ENCODE measurements around the gene DUSP22. TPM values are rescaled to one million over a fixed set of nuclear protein-coding genes. Genes with fewer than 3 reads are reported as not detected.

The DUSP22 gene
- total RNA-seq, 2 donors from 2014 or later, result 33.5 to 35.4 TPM

- H3K9ac ChIP-seq (ENCODE audit: extremely low read depth, low read length, poor library complexity, severe bottlenecking), result no peak overlapping the region
- no peaks in the 10 kb centered on the region for H3K9me3 ChIP-seq (ENCODE audit: control insufficient read depth, low read length)
- TF ChIP-seq, protein P1, sequence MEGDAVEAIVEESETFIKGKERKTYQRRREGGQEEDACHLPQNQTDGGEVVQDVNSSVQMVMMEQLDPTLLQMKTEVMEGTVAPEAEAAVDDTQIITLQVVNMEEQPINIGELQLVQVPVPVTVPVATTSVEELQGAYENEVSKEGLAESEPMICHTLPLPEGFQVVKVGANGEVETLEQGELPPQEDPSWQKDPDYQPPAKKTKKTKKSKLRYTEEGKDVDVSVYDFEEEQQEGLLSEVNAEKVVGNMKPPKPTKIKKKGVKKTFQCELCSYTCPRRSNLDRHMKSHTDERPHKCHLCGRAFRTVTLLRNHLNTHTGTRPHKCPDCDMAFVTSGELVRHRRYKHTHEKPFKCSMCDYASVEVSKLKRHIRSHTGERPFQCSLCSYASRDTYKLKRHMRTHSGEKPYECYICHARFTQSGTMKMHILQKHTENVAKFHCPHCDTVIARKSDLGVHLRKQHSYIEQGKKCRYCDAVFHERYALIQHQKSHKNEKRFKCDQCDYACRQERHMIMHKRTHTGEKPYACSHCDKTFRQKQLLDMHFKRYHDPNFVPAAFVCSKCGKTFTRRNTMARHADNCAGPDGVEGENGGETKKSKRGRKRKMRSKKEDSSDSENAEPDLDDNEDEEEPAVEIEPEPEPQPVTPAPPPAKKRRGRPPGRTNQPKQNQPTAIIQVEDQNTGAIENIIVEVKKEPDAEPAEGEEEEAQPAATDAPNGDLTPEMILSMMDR (conservative IDR thresholded peaks at IDR 0.05), result no peak
- no peak overlapping the region for H3K4me3 Mint-ChIP-seq
- no peaks in the 10 kb centered on the region for H3K27me3 ChIP-seq (ENCODE audit: control insufficient read depth, insufficient read depth, low read length, poor library complexity, severe bottlenecking)
- no peaks in the 10 kb centered on the region for H3K4me1 ChIP-seq (ENCODE audit: control insufficient read depth, insufficient read depth, low read length)
- H3K4me1 Mint-ChIP-seq, result no peaks in the 10 kb centered on the region
- H3K27ac Mint-ChIP-seq, result no peak overlapping the region
- no peak overlapping the region for H3K27ac ChIP-seq (ENCODE audit: low read depth, low read length)
- peaks cover 9% of the 10 kb centered on the region for H3K36me3 Mint-ChIP-seq (ENCODE audit: low read depth)
- H3K9me3 Mint-ChIP-seq, result peaks cover 18% of the 10 kb centered on the region
- no peak overlapping the region for H3K4me3 ChIP-seq (ENCODE audit: low read length)
- no peaks in the 10 kb centered on the region for H3K27me3 Mint-ChIP-seq (ENCODE audit: insufficient read depth)
- peaks cover 6% of the 10 kb centered on the region for H3K36me3 ChIP-seq (ENCODE audit: control insufficient read depth, insufficient read depth, low read length)
- no peak for DNase-seq
- WGBS, 2 experiments (ENCODE audit: insufficient coverage in 1 of 2, insufficient read length in 1 of 2), result 83 to 91% methylated on average over 6 to 7 of the region's 7 CpGs
Observed at GRCh38 chr6:328924-329323, 36.6 kb downstream of the DUSP22 start.

DNA sequence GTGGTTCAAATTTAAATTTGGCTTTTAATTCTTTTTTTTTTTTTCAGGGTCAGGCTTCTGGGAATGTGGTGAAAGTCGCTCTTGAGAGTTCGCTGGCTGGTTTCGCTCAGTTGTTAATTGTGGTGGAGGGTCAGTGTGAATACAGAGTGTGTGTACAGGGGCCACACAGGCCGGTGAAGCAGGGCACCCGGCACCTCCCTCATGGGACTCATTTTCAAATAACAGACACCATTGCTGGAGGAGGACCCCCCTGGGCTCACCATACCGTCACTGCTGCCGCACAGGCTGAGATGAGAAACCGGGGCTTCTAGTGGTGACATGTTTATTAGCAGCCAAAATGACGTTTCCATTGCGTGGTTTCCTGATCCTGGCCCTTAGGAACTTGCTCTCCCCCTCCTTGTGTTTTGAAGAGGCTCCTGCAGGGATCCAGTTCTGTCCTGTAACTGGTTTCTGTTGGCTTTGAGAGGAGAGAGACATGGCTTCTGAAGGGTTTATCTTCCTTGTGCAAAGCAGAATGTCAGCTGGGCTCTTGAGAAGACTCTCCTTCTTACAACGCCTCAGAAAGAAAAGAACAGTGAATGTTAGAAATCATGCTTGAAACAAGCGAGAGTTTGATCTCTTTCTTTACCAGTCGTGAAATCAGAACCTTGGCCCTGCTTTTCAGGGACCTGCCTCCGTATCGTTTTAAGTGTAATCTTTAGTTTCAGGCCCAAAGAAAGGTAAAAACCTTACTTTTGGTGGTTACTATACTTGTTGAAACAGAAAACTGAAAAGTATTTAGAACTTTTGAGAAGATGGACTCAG, 37.8 kb downstream of the DUSP22 start:
- no peaks in the 10 kb centered on the region for H3K4me1 ChIP-seq (ENCODE audit: control insufficient read depth, insufficient read depth, low read length)
- 81 to 87% methylated on average over 15 of the region's 15 CpGs for WGBS, 2 experiments (ENCODE audit: insufficient coverage in 1 of 2, insufficient read length in 1 of 2)
- TF ChIP-seq, protein P1 (conservative IDR thresholded peaks at IDR 0.05), result peak; percentile 42

GRCh38 chr6:330948-331347, 38.7 kb downstream of the DUSP22 start:
- H3K27ac Mint-ChIP-seq, result no peak overlapping the region
- no peak for DNase-seq
- Histone ChIP-seq H3K4me1 (ENCODE audit: control insufficient read depth, insufficient read depth, low read length) (no peaks in the 10 kb centered on the region), H3K9ac (ENCODE audit: extremely low read depth, low read length, poor library complexity, severe bottlenecking) (no peak overlapping the region), H3K36me3 (ENCODE audit: control insufficient read depth, insufficient read depth, low read length) (peaks cover 6% of the 10 kb centered on the region), H3K9me3 (ENCODE audit: control insufficient read depth, low read length) (no peaks in the 10 kb centered on the region), H3K4me3 (ENCODE audit: low read length) (no peak overlapping the region), H3K27ac (ENCODE audit: low read depth, low read length) (no peak overlapping the region), H3K27me3 (ENCODE audit: control insufficient read depth, insufficient read depth, low read length, poor library complexity, severe bottlenecking) (no peaks in the 10 kb centered on the region)
- H3K9me3 Mint-ChIP-seq, result peaks cover 17% of the 10 kb centered on the region
- H3K36me3 Mint-ChIP-seq (ENCODE audit: low read depth), result peaks cover 9% of the 10 kb centered on the region
- WGBS, 2 experiments (ENCODE audit: insufficient coverage in 1 of 2, insufficient read length in 1 of 2), result 88 to 89% methylated on average over 7 to 8 of the region's 8 CpGs
- TF ChIP-seq, protein P1 (conservative IDR thresholded peaks at IDR 0.05), result no peak
- no peaks in the 10 kb centered on the region for H3K27me3 Mint-ChIP-seq (ENCODE audit: insufficient read depth)
- no peak overlapping the region for H3K4me3 Mint-ChIP-seq
- no peaks in the 10 kb centered on the region for H3K4me1 Mint-ChIP-seq

More for the DNA sequence above, 37.8 kb downstream of the DUSP22 start:
- peaks cover 6% of the 10 kb centered on the region for H3K36me3 ChIP-seq (ENCODE audit: control insufficient read depth, insufficient read depth, low read length)
- no peak overlapping the region for H3K27ac ChIP-seq (ENCODE audit: low read depth, low read length)
- no peak overlapping the region for H3K4me3 Mint-ChIP-seq
- H3K9ac ChIP-seq (ENCODE audit: extremely low read depth, low read length, poor library complexity, severe bottlenecking), result no peak overlapping the region
- no peak overlapping the region for H3K27ac Mint-ChIP-seq
- peaks cover 9% of the 10 kb centered on the region for H3K36me3 Mint-ChIP-seq (ENCODE audit: low read depth)
- no peak overlapping the region for H3K4me3 ChIP-seq (ENCODE audit: low read length)
- H3K27me3 ChIP-seq (ENCODE audit: control insufficient read depth, insufficient read depth, low read length, poor library complexity, severe bottlenecking), result no peaks in the 10 kb centered on the region
- H3K27me3 Mint-ChIP-seq (ENCODE audit: insufficient read depth), result no peaks in the 10 kb centered on the region
- no peaks in the 10 kb centered on the region for H3K4me1 Mint-ChIP-seq
- DNase-seq, result peak; percentile 61
- H3K9me3 Mint-ChIP-seq, result peaks cover 13% of the 10 kb centered on the region
- H3K9me3 ChIP-seq (ENCODE audit: control insufficient read depth, low read length), result no peaks in the 10 kb centered on the region
